SK-N-SH treated with all-trans-retinoic acid at 6 μM for 48 hours (cell line): ENCODE data around the gene RERE.

Experiments used
- ATAC-seq: fragments of 200-7000 bp; cut with Tn5 transposase; 3 replicates; pipeline ENCODE4 v1.9.1; 2020; ENCODE audit warnings: mild to moderate bottlenecking, moderate library complexity
- ARNTL ChIP-seq: fragments of 450-650 bp; formaldehyde crosslinking; IDR thresholded peaks from 2 replicates; pipeline ENCODE4 v1.5.0; 2020; ENCODE audit warnings: low read depth, mild to moderate bottlenecking, moderate library complexity, borderline replicate concordance
- BACH2 ChIP-seq: fragments of 250-450 bp; sonication (Bioruptor Pico); IDR thresholded peaks from 2 replicates; pipeline ENCODE4 v1.9.0; 2021; ENCODE audit warnings: mild to moderate bottlenecking, borderline replicate concordance
- CREB5 ChIP-seq: fragments of 250-450 bp; sonication (Bioruptor Pico); IDR thresholded peaks from 2 replicates; pipeline ENCODE4 v1.5.1; 2020; ENCODE audit warnings: low read depth, mild to moderate bottlenecking, moderate library complexity
- CSRNP3 ChIP-seq: fragments of 250-450 bp; sonication (Bioruptor Pico); IDR thresholded peaks from 2 replicates; pipeline ENCODE4 v1.5.1; 2021; ENCODE audit warnings: mild to moderate bottlenecking, moderate library complexity
- ESRRG ChIP-seq: fragments of 250-450 bp; sonication (Bioruptor Pico); IDR thresholded peaks from 2 replicates; pipeline ENCODE4 v1.6.1; 2021; ENCODE audit warnings: mild to moderate bottlenecking
- GLIS3 ChIP-seq: fragments of 250-450 bp; sonication (Bioruptor Pico); IDR thresholded peaks from 2 replicates; pipeline ENCODE4 v1.5.0; 2020; ENCODE audit warnings: mild to moderate bottlenecking, moderate library complexity
- OSR1 ChIP-seq: fragments of 250-450 bp; sonication (Bioruptor Pico); IDR thresholded peaks from 2 replicates; pipeline ENCODE4 v1.8.0; 2022; ENCODE audit warnings: moderate library complexity, mild to moderate bottlenecking, inconsistent platforms
- PATZ1 ChIP-seq: fragments of 250-450 bp; sonication (Bioruptor Pico); IDR thresholded peaks from 2 replicates; pipeline ENCODE4 v1.8.0; 2020; ENCODE audit warnings: mild to moderate bottlenecking, moderate library complexity, borderline replicate concordance
- POU6F1 ChIP-seq: fragments of 250-450 bp; sonication (Bioruptor Pico); IDR thresholded peaks from 2 replicates; pipeline ENCODE4 v1.8.0; 2021; ENCODE audit warnings: low read depth, mild to moderate bottlenecking, moderate library complexity, borderline replicate concordance
- PPARA ChIP-seq: fragments of 250-450 bp; sonication (Bioruptor Pico); IDR thresholded peaks from 2 replicates; pipeline ENCODE4 v1.5.0; 2020; ENCODE audit warnings: mild to moderate bottlenecking, borderline replicate concordance
- RARB ChIP-seq: fragments of 250-450 bp; sonication (Bioruptor Pico); IDR thresholded peaks from 2 replicates; pipeline ENCODE4 v1.8.0; 2021; ENCODE audit warnings: mild to moderate bottlenecking, moderate library complexity
- SNAI2 ChIP-seq: fragments of 250-450 bp; sonication (Bioruptor Pico); IDR thresholded peaks from 2 replicates; pipeline ENCODE4 v1.5.0; 2020; ENCODE audit warnings: mild to moderate bottlenecking, moderate library complexity
- TCF4 ChIP-seq: fragments of 250-450 bp; sonication (Bioruptor Pico); IDR thresholded peaks from 2 replicates; pipeline ENCODE4 v1.8.0; 2021; ENCODE audit warnings: mild to moderate bottlenecking, moderate library complexity, borderline replicate concordance
- TOX ChIP-seq: fragments of 250-450 bp; sonication (Bioruptor Pico); IDR thresholded peaks from 2 replicates; pipeline ENCODE4 v1.8.0; 2021; ENCODE audit warnings: mild to moderate bottlenecking, moderate library complexity, borderline replicate concordance
- TSHZ2 ChIP-seq: fragments of 250-450 bp; sonication (Bioruptor Pico); IDR thresholded peaks from 2 replicates; pipeline ENCODE4 v1.5.0; 2020; ENCODE audit warnings: mild to moderate bottlenecking, moderate library complexity
- ZC3H10 ChIP-seq: fragments of 250-450 bp; sonication (Bioruptor Pico); IDR thresholded peaks from 2 replicates; pipeline ENCODE4 v1.5.1; 2021; ENCODE audit warnings: mild to moderate bottlenecking, moderate library complexity
- ZFP30 ChIP-seq: fragments of 450-650 bp; formaldehyde crosslinking; IDR thresholded peaks from 2 replicates; pipeline ENCODE4 v1.5.0; 2022; ENCODE audit warnings: mild to moderate bottlenecking, moderate library complexity
- ZNF70 ChIP-seq: fragments of 450-650 bp; formaldehyde crosslinking; IDR thresholded peaks from 2 replicates; pipeline ENCODE4 v1.5.0; 2020; ENCODE audit warnings: mild to moderate bottlenecking, moderate library complexity

RERE gene

GRCh38 chr1:8751984-8752383, 65.5 kb downstream of the RERE start:
- ATAC-seq, result no peak

GRCh38 chr1:8747879-8748825, 69.3 kb downstream of the RERE start:
- no peak for ATAC-seq
- TF ChIP-seq TCF4 (CRISPR knock-in tag) (no peak), GLIS3 (CRISPR knock-in tag) (no peak), ZNF70 (CRISPR knock-in tag) (no peak), SNAI2 (no peak), CREB5 (CRISPR knock-in tag) (no peak), TSHZ2 (CRISPR knock-in tag) (no peak), CSRNP3 (CRISPR knock-in tag) (no peak)

More at GRCh38 chr1:8751984-8752383, 65.5 kb downstream of the RERE start:
- no peak for TF ChIP-seq RARB (CRISPR knock-in tag)
- no peak for TF ChIP-seq OSR1 (CRISPR knock-in tag)
- no peak for TF ChIP-seq TOX (CRISPR knock-in tag)
- no peak for TF ChIP-seq PPARA (CRISPR knock-in tag)
- TF ChIP-seq SNAI2, result no peak
- TF ChIP-seq POU6F1 (CRISPR knock-in tag), result no peak
- no peak for TF ChIP-seq ESRRG (CRISPR knock-in tag)
- no peak for TF ChIP-seq BACH2 (CRISPR knock-in tag)
- no peak for TF ChIP-seq ZFP30 (CRISPR knock-in tag)
- TF ChIP-seq CSRNP3 (CRISPR knock-in tag), result no peak
- TF ChIP-seq GLIS3 (CRISPR knock-in tag), result no peak
- no peak for TF ChIP-seq TSHZ2 (CRISPR knock-in tag)
- no peak for TF ChIP-seq ARNTL
- TF ChIP-seq ZC3H10 (CRISPR knock-in tag), result no peak
- TF ChIP-seq PATZ1 (CRISPR knock-in tag), result no peak
- no peak for TF ChIP-seq ZNF70 (CRISPR knock-in tag)
